HepG2 (cell line): ENCODE measurements around the gene RSKR. TPM values are rescaled to one million over a fixed set of nuclear protein-coding genes. Genes with fewer than 3 reads are reported as not detected.
"Not testable (repeated sequence)": the region's sequence is repeated elsewhere in the genome, so short reads cannot be mapped to it uniquely, and the experiment has no call there.

ENCODE experiments used
- ATAC-seq: fragments of 200-7000 bp; cut with Tn5 transposase; 3 replicates; pipeline ENCODE4 v1.9.1; 2020; ENCODE audit warnings: mild to moderate bottlenecking, moderate library complexity
- BruUV-seq: library from RNA; stranded (reverse); fragments of 400-500 nt; replicated peaks from 2 replicates; lab custom pipeline; 2021; lab: Mats Ljungman, UMichigan
- CTCF ChIA-PET: fragments of 300-600 bp; formaldehyde crosslinking; extraction: SDS; loops from one replicate; lab custom pipeline; 2021; ENCODE audit warnings: low total read pairs, inconsistent platforms, low intra/inter-chr PET ratio; lab: Yijun Ruan, JAX
- POLR2A ChIA-PET: fragments of 350-600 bp; sonication (Branson Sonifier 250); formaldehyde crosslinking; loops from one replicate; lab custom pipeline; 2020; ENCODE audit warnings: antibody characterized with exemption, inconsistent platforms; lab: Yijun Ruan, JAX
- DNase-seq: peaks from one replicate; pipeline ENCODE4 v3.0.0-alpha.2; 2015; ENCODE audit warnings: low spot score
- FAIRE-seq: peaks from 3 replicates; lab custom pipeline; 2011; peaks lifted over from hg19 to GRCh38; lab: Jason Lieb, UNC
- H2AFZ ChIP-seq: one replicate; pipeline ENCODE4 v1.6.1; 2011; ENCODE audit warnings: low read length, inconsistent platforms
- H3K27ac ChIP-seq: fragments of 300-600 bp; 3 replicates; pipeline ENCODE4 v1.8.0; 2011; ENCODE audit warnings: mixed run types, mild to moderate bottlenecking, mixed read lengths, low read length, inconsistent platforms; ENCODE audit not compliant: insufficient read depth; ENCODE audit errors: extremely low read length
- H3K27me3 ChIP-seq, 2 experiments: fragments of 200-600 bp in 1 of 2; 2 replicates in 1 of 2; 3 replicates in 1 of 2; pipeline versions ENCODE4 v1.6.0 to v1.8.0; 2011; ENCODE audit warnings: low read length in 2 of 2, mild to moderate bottlenecking in 2 of 2, moderate library complexity in 2 of 2, inconsistent platforms in 1 of 2; ENCODE audit not compliant: insufficient read depth in 2 of 2, control insufficient read depth in 1 of 2
- H3K36me3 ChIP-seq, 2 experiments: fragments of 200-600 bp in 1 of 2; replicated peaks in 1 of 2; 2 replicates in 1 of 2; 3 replicates in 1 of 2; pipeline versions ENCODE4 v1.5.1 to v1.8.0; 2011; ENCODE audit warnings: low read length in 2 of 2, inconsistent platforms in 1 of 2; ENCODE audit not compliant: insufficient read depth in 2 of 2, control insufficient read depth in 1 of 2
- H3K4me1 ChIP-seq: 2 replicates; pipeline ENCODE4 v1.5.1; 2012; ENCODE audit warnings: low read length, inconsistent platforms; ENCODE audit not compliant: insufficient read depth
- H3K4me2 ChIP-seq: 2 replicates; pipeline ENCODE4 v1.6.0; 2011; ENCODE audit warnings: low read depth, low read length, inconsistent platforms
- H3K4me3 ChIP-seq, 3 experiments: fragments of 200-600 bp in 1 of 3; sonication (generic), shearing (Covaris generic) in 1 of 3; replicated peaks in 1 of 3; 2 replicates each; pipeline ENCODE4 v1.5.1; 2011 to 2016; ENCODE audit warnings: low read length in 3 of 3, inconsistent platforms in 2 of 3, low read depth in 2 of 3, mild to moderate bottlenecking in 2 of 3, control low read depth in 1 of 3, mixed read lengths in 1 of 3; ENCODE audit not compliant: insufficient read depth in 1 of 3
- H3K79me2 ChIP-seq: one replicate; pipeline ENCODE4 v1.6.1; 2011; ENCODE audit warnings: low read length, inconsistent platforms; ENCODE audit not compliant: insufficient read depth
- H3K9ac ChIP-seq: 2 replicates; pipeline ENCODE4 v1.6.0; 2011; ENCODE audit warnings: mild to moderate bottlenecking, low read depth, low read length, inconsistent platforms; ENCODE audit not compliant: insufficient read depth
- H3K9me3 ChIP-seq: 2 replicates; pipeline ENCODE4 v1.5.1; 2012; ENCODE audit warnings: mild to moderate bottlenecking, low read length
- H4K20me1 ChIP-seq: 2 replicates; pipeline ENCODE4 v1.6.0; 2011; ENCODE audit warnings: inconsistent platforms, mild to moderate bottlenecking, low read length, moderate library complexity; ENCODE audit not compliant: insufficient read depth
- FOXA1 ChIP-seq, 2 experiments: fragments of 450-650 bp in 1 of 2; sonication (generic) in 1 of 2; formaldehyde crosslinking in 1 of 2; IDR thresholded peaks; 2 replicates each; pipeline versions ENCODE4 v1.4.0 to v1.6.1; 2016 to 2020; ENCODE audit warnings: missing genetic modification reagents in 1 of 2
- WGBS: methylation state at CpG from one replicate; pipeline ENCODE4 v1.1.6; 2017; ENCODE audit warnings: low lambda C conversion rate; 5-methylcytosine and 5-hydroxymethylcytosine counted together
- in situ Hi-C: cut with HindIII; loops from 2 replicates; pipeline ENCODE4 v1.10.0; 2017; ENCODE audit warnings: low pct_unique_long_range_greater_than_20kb; ENCODE audit not compliant: extremely low pct_ligation_motif_present
- intact Hi-C: fragments of 100-400 bp; cut with micrococcal nuclease; formaldehyde crosslinking; loops from one replicate; pipeline ENCODE4 v1.10.0; 2022; ENCODE audit not compliant: unreplicated experiment
- polyA plus RNA-seq, 8 experiments: library from polyadenylated mRNA; depleted of rRNA in 3 of 8; stranded (reverse) in 7 of 8; unstranded in 1 of 8; fragments of >200 nt; fragmentation: Illumina TruSeq in 4 of 8; extraction: Trizol in 4 of 8; gene quantifications; 2 replicates each; pipeline versions ENCODE4 v1.2.1 to v1.2.3, GENCODE V29; 2011 to 2016; ENCODE audit warnings: low read depth in 4 of 8, missing spikeins in 1 of 8, mixed read lengths in 1 of 8; ENCODE audit not compliant: insufficient read depth in 1 of 8
- total RNA-seq, 5 experiments: library from RNA; depleted of rRNA; stranded (reverse); fragments of >200 nt; fragmentation: Illumina TruSeq; extraction: Trizol; gene quantifications; 2 replicates each; pipeline ENCODE4 v1.2.3, GENCODE V29; 2016; ENCODE audit warnings: low read depth in 1 of 5
- TF ChIP-seq, protein P1 (sequence below), 2 experiments: sonication (generic) in 1 of 2; formaldehyde crosslinking in 1 of 2; IDR thresholded peaks; 2 replicates each; pipeline versions ENCODE4 v1.6.1 to v1.9.0; 2014 to 2022; ENCODE audit warnings: antibody characterized with exemption in 1 of 2, borderline replicate concordance in 1 of 2, inconsistent platforms in 1 of 2, low read depth in 1 of 2, missing genetic modification reagents in 1 of 2

RSKR gene
- total and polyA plus RNA-seq, 2 of the 13 experiments (the other 11 are each of a cell fraction or from before 2014, with no cell fraction given), result 5.0 to 10.4 TPM

- TF ChIP-seq, protein P1, sequence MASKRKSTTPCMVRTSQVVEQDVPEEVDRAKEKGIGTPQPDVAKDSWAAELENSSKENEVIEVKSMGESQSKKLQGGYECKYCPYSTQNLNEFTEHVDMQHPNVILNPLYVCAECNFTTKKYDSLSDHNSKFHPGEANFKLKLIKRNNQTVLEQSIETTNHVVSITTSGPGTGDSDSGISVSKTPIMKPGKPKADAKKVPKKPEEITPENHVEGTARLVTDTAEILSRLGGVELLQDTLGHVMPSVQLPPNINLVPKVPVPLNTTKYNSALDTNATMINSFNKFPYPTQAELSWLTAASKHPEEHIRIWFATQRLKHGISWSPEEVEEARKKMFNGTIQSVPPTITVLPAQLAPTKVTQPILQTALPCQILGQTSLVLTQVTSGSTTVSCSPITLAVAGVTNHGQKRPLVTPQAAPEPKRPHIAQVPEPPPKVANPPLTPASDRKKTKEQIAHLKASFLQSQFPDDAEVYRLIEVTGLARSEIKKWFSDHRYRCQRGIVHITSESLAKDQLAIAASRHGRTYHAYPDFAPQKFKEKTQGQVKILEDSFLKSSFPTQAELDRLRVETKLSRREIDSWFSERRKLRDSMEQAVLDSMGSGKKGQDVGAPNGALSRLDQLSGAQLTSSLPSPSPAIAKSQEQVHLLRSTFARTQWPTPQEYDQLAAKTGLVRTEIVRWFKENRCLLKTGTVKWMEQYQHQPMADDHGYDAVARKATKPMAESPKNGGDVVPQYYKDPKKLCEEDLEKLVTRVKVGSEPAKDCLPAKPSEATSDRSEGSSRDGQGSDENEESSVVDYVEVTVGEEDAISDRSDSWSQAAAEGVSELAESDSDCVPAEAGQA (IDR thresholded peaks at IDR 0.05; ENCODE audit: low read depth), result no peak
- TF ChIP-seq, protein P1 (CRISPR knock-in tag; IDR thresholded peaks at IDR 0.05; ENCODE audit: borderline replicate concordance), result no peak
- TF ChIP-seq FOXA1 (IDR thresholded peaks at IDR 0.05) (no peak), FOXA1 (CRISPR knock-in tag; IDR thresholded peaks at IDR 0.05) (no peak)
Observed at GRCh38 chr17:28610376-28610775, 3.6 kb downstream of the RSKR start (continued).

GRCh38 chr17:28604031-28604430 lies 10.0 kb downstream of the RSKR start:
- H3K36me3 ChIP-seq, result not testable (repeated sequence)

More at GRCh38 chr17:28604031-28604430, 10.0 kb downstream of the RSKR start:
- POLR2A ChIA-PET, H3K4me1 ChIP-seq, H3K27ac ChIP-seq, H3K9ac ChIP-seq, FAIRE-seq, intact Hi-C loops, H3K9me3 ChIP-seq, CTCF ChIA-PET, in situ Hi-C loops, H2AFZ ChIP-seq, H3K4me2 ChIP-seq, DNase-seq, H4K20me1 ChIP-seq, H3K4me3 ChIP-seq, H3K27me3 ChIP-seq, H3K79me2 ChIP-seq, BruUV-seq, ATAC-seq: not testable (repeated sequence)
- WGBS, result 100% methylated on average over 5 of the region's 31 CpGs
